HUES64 (cell line): ENCODE measurements around the gene KRI1.
A peak's percentile ranks its signal among the peaks of the same experiment; 100 is the strongest.

Experiments used
- H3K27ac ChIP-seq: 2 replicates; pipeline ENCODE4 v1.7.0; 2013; ENCODE audit warnings: low read depth, low read length, inconsistent platforms
- H3K27me3 ChIP-seq: 2 replicates; pipeline ENCODE4 v1.6.1; 2013; ENCODE audit warnings: mild to moderate bottlenecking, low read length; ENCODE audit not compliant: insufficient read depth
- H3K36me3 ChIP-seq: 2 replicates; pipeline ENCODE4 v1.6.1; 2013; ENCODE audit warnings: mild to moderate bottlenecking, low read length; ENCODE audit not compliant: insufficient read depth
- H3K4me1 ChIP-seq: 2 replicates; pipeline ENCODE4 v1.6.1; 2013; ENCODE audit warnings: mild to moderate bottlenecking, low read length, moderate library complexity; ENCODE audit not compliant: insufficient read depth
- H3K4me3 ChIP-seq: 2 replicates; pipeline ENCODE4 v1.5.1; 2013; ENCODE audit warnings: mild to moderate bottlenecking, low read length, moderate library complexity
- H3K9ac ChIP-seq: 2 replicates; pipeline ENCODE4 v1.6.1; 2013; ENCODE audit warnings: mild to moderate bottlenecking, low read depth, low read length
- H3K9me3 ChIP-seq: 2 replicates; pipeline ENCODE4 v1.6.1; 2013; ENCODE audit warnings: low read depth, low read length; ENCODE audit not compliant: insufficient read depth
- WGBS: fragments of 150-250, 120-280 bp; methylation state at CpG from one replicate; pipeline ENCODE4 v1.1.7; 2013; ENCODE audit warnings: missing lambda C conversion rate; 5-methylcytosine and 5-hydroxymethylcytosine counted together

The KRI1 gene

GRCh38 chr19:10593820-10594637 lies 28.2 kb upstream of the KRI1 start:
- H3K9ac ChIP-seq: no peak overlapping the region
- no peaks in the 10 kb centered on the region for H3K27me3 ChIP-seq
- 85% methylated on average over 9 of the region's 9 CpGs for WGBS
- no peaks in the 10 kb centered on the region for H3K36me3 ChIP-seq
- no peak overlapping the region for H3K27ac ChIP-seq
- no peaks in the 10 kb centered on the region for H3K9me3 ChIP-seq
- no peak overlapping the region for H3K4me3 ChIP-seq
- H3K4me1 ChIP-seq: no peaks in the 10 kb centered on the region

DNA sequence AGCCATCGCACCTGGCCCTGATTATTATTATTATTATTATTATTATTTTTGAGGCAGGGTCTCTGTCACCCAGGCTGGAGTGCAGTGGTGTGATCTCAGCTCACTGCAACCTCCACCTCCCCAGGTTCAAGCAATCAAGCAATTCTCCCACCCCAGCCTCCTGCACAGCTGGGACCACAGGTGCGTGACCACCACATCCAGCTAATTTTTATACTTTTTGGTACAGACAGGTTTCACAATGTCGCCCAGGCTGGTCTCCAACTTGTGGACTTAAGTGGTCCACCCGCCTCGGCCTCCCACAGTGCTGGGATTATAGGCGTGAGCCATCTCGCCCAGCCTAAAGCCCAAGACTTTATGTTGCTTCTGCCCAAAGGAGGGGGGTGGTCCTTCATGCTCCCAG lies 27.3 kb upstream of the KRI1 start:
- Histone ChIP-seq H3K4me1 (no peaks in the 10 kb centered on the region), H3K4me3 (no peak overlapping the region), H3K9ac (no peak overlapping the region), H3K9me3 (no peaks in the 10 kb centered on the region), H3K27ac (no peak overlapping the region), H3K27me3 (no peaks in the 10 kb centered on the region), H3K36me3 (no peaks in the 10 kb centered on the region)
- WGBS: 92% methylated on average over 6 of the region's 7 CpGs

- WGBS: 92% methylated on average over 2 of the region's 2 CpGs
- no peaks in the 10 kb centered on the region for H3K4me1 ChIP-seq
- H3K27me3 ChIP-seq: peaks cover 11% of the 10 kb centered on the region; the same call in 1 of the 2 replicates
- no peak overlapping the region for H3K9ac ChIP-seq
- H3K9me3 ChIP-seq: no peaks in the 10 kb centered on the region
- no peak overlapping the region for H3K4me3 ChIP-seq
- H3K27ac ChIP-seq: no peak overlapping the region
- no peaks in the 10 kb centered on the region; the same call in 1 of the 2 replicates for H3K36me3 ChIP-seq
Measured at GRCh38 chr19:10587839-10588150, 22.0 kb upstream of the KRI1 start.

GRCh38 chr19:10587022-10587838 lies 21.4 kb upstream of the KRI1 start, which contains the start of gene AP1M2:
Gene AP1M2 (minus strand): TSS chr19:10587312. CDS start chr19:10587231, 81 bp downstream.
- 79% methylated on average over 35 of the region's 35 CpGs for WGBS
- Histone ChIP-seq H3K4me3 (peak within 1 kb of the TSS; percentile 72), H3K36me3 (no peaks in the 10 kb centered on the region; the same call in 1 of the 2 replicates), H3K27ac (no peak within 1 kb of the TSS), H3K27me3 (peaks cover 11% of the 10 kb centered on the region; the same call in 1 of the 2 replicates), H3K9ac (peak within 1 kb of the TSS; percentile 43), H3K9me3 (no peaks in the 10 kb centered on the region), H3K4me1 (no peaks in the 10 kb centered on the region)

- Histone ChIP-seq H3K9ac (peak overlapping the region; percentile 43), H3K4me1 (no peaks in the 10 kb centered on the region), H3K36me3 (no peaks in the 10 kb centered on the region; the same call in 1 of the 2 replicates), H3K27me3 (peaks cover 11% of the 10 kb centered on the region; the same call in 1 of the 2 replicates), H3K27ac (no peak overlapping the region), H3K9me3 (no peaks in the 10 kb centered on the region), H3K4me3 (peak overlapping the region; percentile 72)
- WGBS: 93% methylated on average over 6 of the region's 6 CpGs
Measured at GRCh38 chr19:10586396-10586795, 20.6 kb upstream of the KRI1 start.

GRCh38 chr19:10583036-10583776 lies 17.4 kb upstream of the KRI1 start:
- H3K36me3 ChIP-seq: peaks cover 16% of the 10 kb centered on the region
- H3K9ac ChIP-seq: no peak overlapping the region
- peaks cover 11% of the 10 kb centered on the region; the same call in 1 of the 2 replicates for H3K27me3 ChIP-seq
- WGBS: 88% methylated on average over 9 of the region's 9 CpGs
- no peaks in the 10 kb centered on the region for H3K4me1 ChIP-seq
- no peaks in the 10 kb centered on the region for H3K9me3 ChIP-seq
- H3K27ac ChIP-seq: no peak overlapping the region
- H3K4me3 ChIP-seq: no peak overlapping the region

DNA sequence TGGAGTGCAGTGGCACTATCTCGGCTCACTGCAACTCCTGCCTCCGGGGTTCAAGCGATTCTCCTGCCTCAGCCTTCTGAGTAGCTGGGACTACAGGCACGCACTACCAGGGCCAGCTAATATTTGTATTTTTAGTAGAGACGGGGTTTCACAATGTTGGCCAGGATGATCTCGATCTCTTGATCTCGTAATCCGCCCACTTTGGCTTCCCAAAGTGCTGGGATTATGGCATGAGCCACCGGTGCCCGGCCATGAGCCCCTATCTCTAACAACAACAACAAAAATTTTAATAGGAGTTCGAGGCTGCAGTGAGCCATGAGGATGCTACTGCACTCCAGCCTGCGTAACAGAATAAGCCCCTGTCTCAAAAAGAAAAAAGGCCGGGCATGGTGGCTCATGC lies 16.3 kb upstream of the KRI1 start:
- Histone ChIP-seq H3K4me1 (no peaks in the 10 kb centered on the region), H3K9me3 (no peaks in the 10 kb centered on the region), H3K27ac (no peak overlapping the region), H3K9ac (no peak overlapping the region), H3K36me3 (peaks cover 20% of the 10 kb centered on the region), H3K27me3 (0 out of 2 replicates have a peak, but pooled peaks cover 2% of the 10 kb centered on the region), H3K4me3 (no peak overlapping the region)
- WGBS: 94% methylated on average over 13 of the region's 13 CpGs

GRCh38 chr19:10580979-10581631 lies 15.3 kb upstream of the KRI1 start:
- WGBS: 34% methylated on average over 31 of the region's 31 CpGs

GRCh38 chr19:10577951-10578350 lies 12.1 kb upstream of the KRI1 start:
- Histone ChIP-seq H3K9me3 (no peaks in the 10 kb centered on the region), H3K4me3 (no peak overlapping the region), H3K27ac (no peak overlapping the region), H3K36me3 (peaks cover 27% of the 10 kb centered on the region), H3K9ac (no peak overlapping the region), H3K4me1 (no peaks in the 10 kb centered on the region), H3K27me3 (no peaks in the 10 kb centered on the region)
- 95% methylated on average over 6 of the region's 6 CpGs for WGBS

More at GRCh38 chr19:10580979-10581631, 15.3 kb upstream of the KRI1 start:
- no peak overlapping the region for H3K27ac ChIP-seq
- H3K27me3 ChIP-seq: no peaks in the 10 kb centered on the region
- no peak overlapping the region for H3K9ac ChIP-seq
- H3K4me1 ChIP-seq: no peaks in the 10 kb centered on the region
- no peak overlapping the region for H3K4me3 ChIP-seq
- no peaks in the 10 kb centered on the region for H3K9me3 ChIP-seq
- peaks cover 20% of the 10 kb centered on the region for H3K36me3 ChIP-seq

- H3K4me1 ChIP-seq: no peaks in the 10 kb centered on the region
- no peak overlapping the region for H3K9ac ChIP-seq
- WGBS: 93% methylated on average over 6 of the region's 6 CpGs
- no peaks in the 10 kb centered on the region for H3K27me3 ChIP-seq
- H3K4me3 ChIP-seq: no peak overlapping the region
- peaks cover 23% of the 10 kb centered on the region for H3K36me3 ChIP-seq
- H3K27ac ChIP-seq: no peak overlapping the region
- H3K9me3 ChIP-seq: no peaks in the 10 kb centered on the region
Measured at GRCh38 chr19:10575011-10575716, 9.4 kb upstream of the KRI1 start.
